Epithelial cell of proximal tubule (primary cell): ENCODE results near the gene ATP8B4. TPM values are rescaled to one million over a fixed set of nuclear protein-coding genes. Genes with fewer than 3 reads are reported as not detected.

Source experiments
- DNase-seq: peaks from one replicate; pipeline ENCODE4 v3.0.0-alpha.2; 2011; ENCODE audit warnings: low read depth
- H3K4me3 ChIP-seq: 2 replicates; pipeline ENCODE4 v1.5.1; 2011; ENCODE audit warnings: low read depth, mild to moderate bottlenecking, low read length
- CTCF ChIP-seq: conservative IDR thresholded peaks from 2 replicates; pipeline ENCODE4 v1.5.1; 2012; ENCODE audit warnings: low read depth, mild to moderate bottlenecking, low read length
- total RNA-seq: library from RNA; depleted of rRNA; stranded (reverse); fragments of >200 nt; gene quantifications from 2 replicates; pipeline ENCODE4 v1.2.3, GENCODE V29; 2015

ATP8B4 gene
- total RNA-seq, 1 donor from 2014 or later, result not detected

GRCh38 chr15:49863431-49864224, 255.4 kb downstream of the ATP8B4 start:
- DNase-seq, result no peak

GRCh38 chr15:49860101-49860500, 258.9 kb downstream of the ATP8B4 start:
- DNase-seq, result no peak
- no peak overlapping the region for H3K4me3 ChIP-seq
- no peak for TF ChIP-seq CTCF

More at GRCh38 chr15:49863431-49864224, 255.4 kb downstream of the ATP8B4 start:
- no peak overlapping the region for H3K4me3 ChIP-seq
- TF ChIP-seq CTCF, result no peak

GRCh38 chr15:49857496-49858475, 261.2 kb downstream of the ATP8B4 start:
- DNase-seq, result no peak
- H3K4me3 ChIP-seq, result no peak overlapping the region
- TF ChIP-seq CTCF, result no peak

GRCh38 chr15:49855917-49856637, 263.0 kb downstream of the ATP8B4 start:
- H3K4me3 ChIP-seq, result no peak overlapping the region
- DNase-seq, result no peak
- TF ChIP-seq CTCF, result no peak

GRCh38 chr15:49852756-49853155, 266.3 kb downstream of the ATP8B4 start:
- no peak for DNase-seq
- no peak for TF ChIP-seq CTCF
- no peak overlapping the region for H3K4me3 ChIP-seq

- no peak for DNase-seq
- no peak overlapping the region for H3K4me3 ChIP-seq
- no peak for TF ChIP-seq CTCF
These were observed 270.2 kb downstream of the ATP8B4 start for GRCh38 chr15:49848807-49849206.
